Measurements from ENCODE around the gene DCAF8. TPM values are rescaled to one million over a fixed set of nuclear protein-coding genes. Genes with fewer than 3 reads are reported as not detected.

The DCAF8 gene
- total RNA-seq, 1 donor from 2014 or later = 46.8 TPM

DNA sequence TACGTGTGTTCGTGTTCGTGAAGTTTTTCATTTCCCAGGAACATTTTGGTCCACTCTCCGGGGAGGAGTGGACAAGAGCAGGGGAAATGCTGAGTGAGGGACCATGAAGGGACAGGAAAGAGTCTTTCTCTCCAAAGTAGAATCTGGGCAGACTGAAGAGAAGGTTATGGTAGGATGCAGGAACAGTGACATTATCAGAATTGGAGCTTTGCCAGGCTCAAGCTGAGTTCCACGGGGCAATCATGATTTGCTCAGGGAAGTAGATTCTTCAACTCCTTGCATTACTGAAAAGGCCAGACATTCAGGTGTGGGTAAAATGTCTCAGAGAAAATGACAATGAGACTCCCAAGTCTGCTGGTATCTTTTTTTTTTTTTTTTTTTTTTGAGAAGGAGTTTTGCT lies 94.3 kb downstream of the DCAF8 start:
- no peak for ATAC-seq

- ATAC-seq = no peak
Observed at GRCh38 chr1:160167580-160167979, 94.8 kb downstream of the DCAF8 start.

GRCh38 chr1:160167056-160167455 lies 95.3 kb downstream of the DCAF8 start:
- no peak for ATAC-seq

DNA sequence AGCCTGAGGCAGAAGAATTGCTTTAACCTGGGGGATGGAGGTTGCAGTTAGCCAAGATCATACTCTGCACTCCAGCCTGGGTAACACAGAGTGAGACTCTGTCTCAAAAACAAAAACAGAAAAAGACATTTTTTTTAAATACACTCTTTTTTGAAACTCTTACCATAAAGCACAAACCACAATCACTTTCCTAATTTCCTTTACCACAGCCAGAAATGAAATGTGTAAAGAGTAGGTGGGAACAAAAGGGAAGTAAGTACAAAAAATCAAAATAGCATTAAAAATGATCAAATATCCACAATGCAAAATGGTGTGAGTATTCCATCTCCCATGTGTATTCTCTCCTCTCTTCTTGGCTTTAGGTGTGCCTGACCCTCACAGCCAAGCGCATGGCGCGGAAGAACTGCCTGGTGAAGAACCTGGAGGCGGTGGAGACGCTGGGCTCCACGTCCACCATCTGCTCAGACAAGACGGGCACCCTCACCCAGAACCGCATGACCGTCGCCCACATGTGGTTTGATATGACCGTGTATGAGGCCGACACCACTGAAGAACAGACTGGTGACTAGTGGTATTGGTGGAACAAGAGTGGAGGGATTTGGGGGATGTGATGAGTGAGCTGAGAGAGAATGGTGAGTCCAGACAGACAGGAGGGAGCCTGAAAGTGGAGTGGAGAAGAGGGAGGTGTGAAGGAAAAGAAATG lies 96.0 kb downstream of the DCAF8 start:
- ATAC-seq = no peak

Other genes starting within 250 kb of the DCAF8 start
- gene PIGM, start 230.6 kb downstream of the DCAF8 start, total RNA-seq = 3.3 TPM
- gene KCNJ10, start 192.4 kb downstream of the DCAF8 start, total RNA-seq = not detected
- gene KCNJ9, start 181.0 kb downstream of the DCAF8 start, total RNA-seq = not detected
- 13.7 TPM for gene IGSF8, start 163.9 kb downstream of the DCAF8 start, total RNA-seq
- 0.80 TPM for gene ATP1A2, start 146.8 kb downstream of the DCAF8 start, total RNA-seq
- gene ATP1A4, start 110.9 kb downstream of the DCAF8 start, total RNA-seq = not detected
- 0.28 TPM for gene CASQ1, start 72.0 kb downstream of the DCAF8 start, total RNA-seq
- 107 TPM for gene PEA15, start 57.2 kb downstream of the DCAF8 start, total RNA-seq
- 38.8 TPM for gene PEX19, start 22.6 kb upstream of the DCAF8 start, total RNA-seq
- 93.9 TPM for gene COPA, start 80.7 kb upstream of the DCAF8 start, total RNA-seq
- gene NCSTN, start 80.8 kb upstream of the DCAF8 start, total RNA-seq = 60.1 TPM
- gene NHLH1, start 104.5 kb upstream of the DCAF8 start, total RNA-seq = 0.08 TPM
- 12.3 TPM for gene VANGL2, start 138.0 kb upstream of the DCAF8 start, total RNA-seq